Left kidney (tissue), 2 donors: Measurements from ENCODE around the gene SIKE1. TPM values are rescaled to one million over a fixed set of nuclear protein-coding genes. Genes with fewer than 3 reads are reported as not detected.
"Not testable (repeated sequence)": the region's sequence is repeated elsewhere in the genome, so short reads cannot be mapped to it uniquely, and the experiment has no call there.

Experiments
- DNase-seq: peaks from one replicate; pipeline ENCODE4 v3.0.0-alpha.2; 2013
- polyA plus RNA-seq: library from polyadenylated mRNA; unstranded; fragments of 120-200 nt; gene quantifications from one replicate; pipeline ENCODE4 v1.2.1, GENCODE V29; 2013; ENCODE audit not compliant: insufficient read length

The SIKE1 gene
- polyA plus RNA-seq, 1 donor, result 72.1 TPM

- no peak for DNase-seq
These were observed 24.2 kb downstream of the SIKE1 start for GRCh38 chr1:114756009-114756892.

- DNase-seq, result no peak
These were observed 25.2 kb downstream of the SIKE1 start for GRCh38 chr1:114755006-114755931.

DNA sequence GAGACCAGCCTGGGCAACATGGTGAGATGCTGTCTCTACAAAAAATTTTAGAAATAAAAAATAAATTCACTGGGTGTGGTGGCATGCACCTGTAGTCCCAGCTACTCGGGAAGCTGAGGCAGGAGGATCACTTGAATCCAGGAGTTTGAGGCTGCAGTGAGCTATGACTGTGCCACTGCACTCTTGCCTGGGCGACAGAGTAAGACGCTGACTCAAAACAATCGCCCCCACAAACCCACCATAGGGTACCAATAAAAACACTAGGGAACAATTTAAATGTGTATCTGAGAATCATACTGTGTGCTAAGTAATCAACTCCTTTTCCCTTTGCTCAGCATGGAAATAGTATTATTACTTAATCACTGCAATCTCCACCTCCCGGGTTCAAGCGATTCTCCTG is 26.8 kb downstream of the SIKE1 start:
- DNase-seq, result not testable (repeated sequence)

DNA sequence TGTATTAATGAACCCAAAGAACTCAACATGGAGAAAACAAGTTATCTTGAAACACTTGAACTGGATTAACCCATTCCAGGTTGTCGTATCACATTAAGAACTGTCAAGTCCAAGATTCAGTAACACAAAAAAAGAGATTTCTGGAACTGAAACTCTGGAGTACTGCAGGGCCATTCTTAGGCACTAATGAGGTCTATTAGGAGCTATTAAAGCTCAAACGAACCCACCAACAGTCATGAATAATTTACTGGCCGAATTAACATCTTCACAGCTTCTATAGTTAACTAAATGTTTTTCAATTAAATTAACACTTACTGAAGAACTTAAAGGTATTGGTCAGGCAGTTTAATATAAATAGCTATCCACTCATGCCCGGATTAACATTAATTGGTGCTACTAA is 27.3 kb downstream of the SIKE1 start:
- no peak for DNase-seq

- no peak for DNase-seq
These were observed 29.7 kb downstream of the SIKE1 start for GRCh38 chr1:114750780-114751179.

GRCh38 chr1:114749835-114750234 is 30.6 kb downstream of the SIKE1 start:
- DNase-seq, result no peak

GRCh38 chr1:114746450-114747121 is 33.9 kb downstream of the SIKE1 start:
- DNase-seq, result no peak

DNA sequence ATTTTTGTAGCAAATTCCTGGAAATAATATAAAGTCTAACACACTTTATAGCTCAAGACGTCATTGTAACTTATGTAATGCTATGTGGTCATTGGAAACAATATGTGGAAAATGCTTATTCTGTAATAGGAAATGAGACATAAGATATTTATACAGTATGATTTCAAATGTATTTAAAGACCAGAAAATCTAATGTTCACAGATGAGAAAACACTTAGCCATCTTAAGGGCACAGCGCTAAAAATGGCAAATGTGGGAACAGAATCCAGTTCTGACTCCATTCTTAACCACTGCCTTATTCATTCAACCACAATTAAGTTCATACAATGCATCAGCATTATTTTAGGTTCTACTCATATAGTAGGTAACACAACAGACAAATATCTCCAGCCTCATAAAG is 35.2 kb downstream of the SIKE1 start:
- no peak for DNase-seq

GRCh38 chr1:114741963-114742746 is 38.3 kb downstream of the SIKE1 start:
- no peak for DNase-seq

GRCh38 chr1:114740331-114740730 is 40.2 kb downstream of the SIKE1 start:
- DNase-seq, result no peak

DNA sequence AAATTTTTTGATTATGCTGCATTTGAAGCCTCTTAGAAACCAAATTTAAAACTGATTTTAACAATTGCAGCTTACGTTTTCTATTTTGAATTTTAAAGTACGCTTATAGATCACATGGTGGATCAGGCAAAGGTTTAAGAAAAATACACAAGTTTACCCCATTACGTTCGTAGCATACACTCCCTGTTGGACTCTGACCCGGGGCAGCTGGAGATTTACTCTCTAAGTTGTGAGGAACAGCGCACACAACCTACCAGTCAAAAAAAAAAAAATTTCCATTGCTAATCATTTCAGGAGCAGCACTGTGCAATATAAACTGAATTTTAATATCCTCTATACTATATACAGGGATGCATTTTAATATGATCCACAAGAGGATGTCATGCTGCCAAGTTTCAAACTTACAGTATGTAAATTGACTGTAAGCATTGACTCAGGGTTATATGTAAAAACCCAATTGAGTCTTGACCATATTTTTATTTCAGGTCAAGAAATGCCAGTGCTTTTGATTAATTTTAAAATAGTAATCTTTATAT is 43.1 kb downstream of the SIKE1 start:
- no peak for DNase-seq

- DNase-seq, result no peak
These were observed 45.0 kb downstream of the SIKE1 start for GRCh38 chr1:114735479-114735878.

- no peak for DNase-seq
These were observed 50.7 kb downstream of the SIKE1 start for GRCh38 chr1:114729782-114730181.

- no peak for DNase-seq
These were observed 51.9 kb downstream of the SIKE1 start for GRCh38 chr1:114728553-114728952.

GRCh38 chr1:114725230-114725629 is 55.3 kb downstream of the SIKE1 start:
- DNase-seq, result no peak

- DNase-seq, result no peak
These were observed 56.6 kb downstream of the SIKE1 start for GRCh38 chr1:114723915-114724314.

GRCh38 chr1:114723457-114723856 is 57.0 kb downstream of the SIKE1 start:
- no peak for DNase-seq

DNA sequence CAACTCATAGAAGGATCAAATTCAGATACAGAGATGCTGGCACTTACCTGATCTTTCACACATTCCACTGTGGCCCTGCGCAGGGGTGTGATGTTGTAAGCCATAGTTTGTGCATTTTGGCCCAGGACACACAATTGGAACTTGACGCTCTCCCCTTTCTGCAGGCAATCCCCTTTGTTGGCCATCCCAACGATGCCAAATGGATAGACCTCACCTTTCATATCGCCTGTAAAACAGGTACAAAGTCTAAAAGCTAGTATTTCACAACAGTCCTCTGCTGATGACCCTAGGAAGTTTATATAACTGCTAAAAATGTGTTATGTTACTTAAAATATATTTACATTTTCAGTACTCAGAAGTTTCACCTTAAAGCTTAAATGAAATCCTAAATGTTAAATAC is 60.0 kb downstream of the SIKE1 start:
- no peak for DNase-seq
